DOHH2 (cell line): ENCODE data around the gene FXYD3.

ENCODE experiments used
- EZH2phosphoT487 ChIP-seq: fragments of 200-600 bp; sonication (generic); IDR thresholded peaks from 2 replicates; pipeline ENCODE4 v1.6.1; 2017; ENCODE audit warnings: borderline replicate concordance, mild to moderate bottlenecking, antibody characterized with exemption, low read length, moderate library complexity, mixed read lengths
- TF ChIP-seq, protein P1 (sequence below): fragments of 200-600 bp; sonication (generic); IDR thresholded peaks from one replicate; pipeline ENCODE4 v1.5.1; 2014; ENCODE audit warnings: antibody characterized with exemption, mild to moderate bottlenecking, low read depth, low read length; ENCODE audit not compliant: poor library complexity, severe bottlenecking

GRCh38 chr19:35153701-35154524 is 38.3 kb downstream of the FXYD3 start:
- TF ChIP-seq, protein P1, sequence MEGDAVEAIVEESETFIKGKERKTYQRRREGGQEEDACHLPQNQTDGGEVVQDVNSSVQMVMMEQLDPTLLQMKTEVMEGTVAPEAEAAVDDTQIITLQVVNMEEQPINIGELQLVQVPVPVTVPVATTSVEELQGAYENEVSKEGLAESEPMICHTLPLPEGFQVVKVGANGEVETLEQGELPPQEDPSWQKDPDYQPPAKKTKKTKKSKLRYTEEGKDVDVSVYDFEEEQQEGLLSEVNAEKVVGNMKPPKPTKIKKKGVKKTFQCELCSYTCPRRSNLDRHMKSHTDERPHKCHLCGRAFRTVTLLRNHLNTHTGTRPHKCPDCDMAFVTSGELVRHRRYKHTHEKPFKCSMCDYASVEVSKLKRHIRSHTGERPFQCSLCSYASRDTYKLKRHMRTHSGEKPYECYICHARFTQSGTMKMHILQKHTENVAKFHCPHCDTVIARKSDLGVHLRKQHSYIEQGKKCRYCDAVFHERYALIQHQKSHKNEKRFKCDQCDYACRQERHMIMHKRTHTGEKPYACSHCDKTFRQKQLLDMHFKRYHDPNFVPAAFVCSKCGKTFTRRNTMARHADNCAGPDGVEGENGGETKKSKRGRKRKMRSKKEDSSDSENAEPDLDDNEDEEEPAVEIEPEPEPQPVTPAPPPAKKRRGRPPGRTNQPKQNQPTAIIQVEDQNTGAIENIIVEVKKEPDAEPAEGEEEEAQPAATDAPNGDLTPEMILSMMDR, result peak; percentile 76
- TF ChIP-seq EZH2phosphoT487, result no peak
